T-helper 9 cell (primary cell): ENCODE data around the gene PARVB.
"Not testable (repeated sequence)": the region's sequence is repeated elsewhere in the genome, so short reads cannot be mapped to it uniquely, and the experiment has no call there.

ENCODE experiments used
- DNase-seq: peaks from one replicate; pipeline ENCODE4 v3.0.0-alpha.2; 2020

The PARVB gene

DNA sequence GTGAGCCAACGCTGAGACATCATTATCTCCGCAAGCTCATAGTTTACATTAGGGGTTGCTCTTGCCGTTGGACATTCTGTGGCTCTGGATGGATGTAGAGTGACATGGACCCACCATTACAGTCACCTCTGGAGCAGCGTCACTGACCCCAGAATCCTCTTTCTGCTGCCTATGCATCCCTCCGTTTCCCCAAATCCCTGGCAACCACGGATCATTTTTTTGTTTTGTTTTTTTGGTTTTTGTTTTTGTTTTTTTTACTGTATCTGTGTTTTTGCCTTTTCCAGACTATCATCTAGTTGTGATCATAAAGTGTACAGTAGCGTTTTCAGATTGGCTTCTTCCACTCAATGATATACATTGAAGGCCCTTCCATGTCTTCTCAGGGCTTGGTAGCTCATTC, 4.0 kb downstream of the PARVB start:
- DNase-seq = no peak

DNA sequence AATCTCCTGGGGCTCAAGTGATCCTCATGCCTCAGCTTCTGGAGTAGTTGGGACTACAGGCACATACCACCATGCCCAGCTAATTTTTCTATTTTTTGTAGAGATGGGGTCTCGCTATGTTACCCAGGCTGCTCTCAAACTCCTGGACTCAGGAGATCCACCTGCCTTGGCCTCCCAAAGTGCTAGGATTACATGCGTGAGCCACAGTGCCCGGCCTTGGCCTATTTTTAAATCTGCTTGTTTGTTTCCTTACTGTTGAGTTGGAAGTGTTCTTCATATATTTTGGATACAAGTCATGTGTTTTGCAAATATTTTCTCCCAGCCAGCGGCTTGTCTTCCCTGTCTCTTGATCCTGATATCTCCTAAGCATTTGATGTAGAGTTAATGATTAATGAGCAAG, 5.0 kb downstream of the PARVB start:
- no peak for DNase-seq

DNA sequence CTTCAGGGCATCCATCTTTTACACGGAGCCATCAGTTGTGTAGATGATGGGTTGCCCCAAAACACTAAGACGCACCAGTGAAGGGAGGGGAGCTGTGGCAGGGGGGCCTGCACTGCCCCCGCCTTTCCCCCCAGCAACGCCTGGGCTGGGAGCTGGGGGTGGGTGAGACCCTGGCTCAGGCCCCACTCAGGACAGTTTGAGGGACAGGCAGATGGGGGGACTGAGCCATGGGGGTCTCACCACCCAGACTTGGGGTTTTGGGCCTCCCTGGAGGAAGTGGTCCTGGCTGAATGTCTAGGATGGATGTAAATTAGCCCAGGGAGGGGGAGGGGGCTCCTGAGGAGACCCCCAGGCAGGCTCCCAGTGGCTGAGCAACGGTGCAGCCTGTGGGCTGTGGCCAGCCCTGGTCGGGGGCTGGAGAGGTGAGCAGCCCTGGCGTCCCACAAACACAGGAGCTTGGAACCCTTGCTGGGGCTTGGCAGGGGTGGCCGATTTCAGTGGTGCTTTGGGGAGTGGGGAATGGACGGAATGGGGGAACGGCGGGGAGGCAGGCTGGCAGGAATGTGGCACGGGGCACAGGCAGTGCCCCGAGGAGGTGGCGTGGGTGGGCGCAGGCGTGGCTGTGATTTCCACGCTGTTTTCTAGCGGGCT, 6.1 kb downstream of the PARVB start:
- no peak for DNase-seq

DNA sequence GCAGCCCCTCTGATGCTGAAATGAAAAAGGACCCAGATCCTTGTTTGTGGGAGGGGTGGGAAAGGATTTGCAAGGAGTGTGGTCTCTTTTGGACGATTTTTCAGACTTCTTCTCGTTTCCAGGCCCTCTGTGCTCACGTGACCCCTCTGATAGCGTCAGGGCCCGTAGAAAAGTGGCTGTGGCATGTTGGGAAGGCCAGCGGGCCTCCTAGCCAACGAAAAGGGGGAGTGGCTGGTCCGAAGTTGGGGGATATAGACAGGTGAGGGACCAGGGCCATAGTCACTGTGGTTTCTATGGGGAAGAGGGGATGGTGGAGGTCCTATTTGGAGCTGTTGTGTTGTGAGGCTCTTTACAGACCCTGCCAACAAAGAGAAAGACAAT, 6.6 kb downstream of the PARVB start:
- DNase-seq = no peak

DNA sequence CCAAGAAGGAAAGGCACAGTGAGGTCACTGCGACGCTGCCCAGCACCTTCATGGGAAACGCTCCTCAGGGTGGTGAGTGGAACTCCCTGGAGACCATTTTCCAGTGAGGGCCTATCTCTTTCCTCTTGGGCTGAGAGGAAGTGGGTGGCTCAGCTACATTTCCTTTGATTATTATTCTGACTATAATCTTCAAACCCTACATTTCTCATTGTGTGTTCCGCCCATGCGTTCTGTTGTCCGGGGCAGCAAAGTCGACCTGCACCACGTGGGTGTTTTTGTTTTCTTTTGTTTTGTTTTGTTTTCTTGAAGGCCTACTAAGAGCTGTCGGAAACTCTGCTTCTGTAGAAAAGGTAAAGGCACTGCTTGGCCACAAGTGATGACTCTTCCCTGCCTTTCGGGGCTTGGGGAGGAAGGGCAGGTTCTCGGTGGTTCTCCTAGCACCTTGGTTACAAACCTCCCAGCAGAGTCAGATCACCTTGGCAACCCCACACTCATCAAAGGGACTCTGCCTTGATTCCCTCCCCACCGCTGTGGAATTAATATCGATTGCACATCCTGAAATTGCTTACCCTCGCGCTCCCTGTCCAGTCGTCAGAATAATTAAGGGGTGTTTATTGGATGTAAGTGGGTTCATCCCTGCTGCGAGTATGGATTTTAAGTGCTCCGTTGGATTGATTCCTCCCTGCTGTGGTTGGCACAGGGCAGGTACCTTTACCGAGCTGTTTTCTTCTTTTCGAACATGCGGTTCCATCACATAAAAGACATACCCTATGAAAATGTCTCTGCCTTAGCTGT, 7.3 kb downstream of the PARVB start:
- DNase-seq = no peak

DNA sequence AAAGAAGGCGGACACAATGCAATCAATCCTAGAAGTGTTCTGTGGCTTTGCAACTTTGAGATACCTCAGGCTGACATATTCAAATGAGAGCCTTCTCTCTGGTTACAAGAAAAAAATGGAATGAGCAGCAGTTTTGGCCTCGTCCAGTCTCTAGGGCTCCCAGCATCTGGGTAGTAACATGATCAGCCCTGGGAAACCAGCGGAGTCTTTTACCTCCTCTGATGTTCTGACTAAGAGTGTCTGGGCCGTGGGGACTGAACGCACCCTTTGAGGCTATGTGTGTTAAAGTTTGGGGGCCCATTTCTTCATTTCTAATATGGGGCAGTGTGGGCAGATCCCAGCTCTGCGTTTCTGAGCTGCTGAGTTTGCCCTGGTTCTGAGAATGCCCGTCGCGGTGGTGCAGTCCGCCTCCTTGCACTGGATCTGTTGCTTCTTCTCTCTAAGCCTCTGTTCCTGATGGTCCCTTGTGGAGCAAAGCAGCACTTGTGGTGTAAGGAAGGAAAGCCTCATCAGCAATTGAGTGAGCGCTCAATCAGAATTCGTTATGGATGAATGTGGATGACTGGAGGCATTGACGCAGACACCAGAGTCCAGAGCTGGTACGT, 8.1 kb downstream of the PARVB start:
- no peak for DNase-seq

DNA sequence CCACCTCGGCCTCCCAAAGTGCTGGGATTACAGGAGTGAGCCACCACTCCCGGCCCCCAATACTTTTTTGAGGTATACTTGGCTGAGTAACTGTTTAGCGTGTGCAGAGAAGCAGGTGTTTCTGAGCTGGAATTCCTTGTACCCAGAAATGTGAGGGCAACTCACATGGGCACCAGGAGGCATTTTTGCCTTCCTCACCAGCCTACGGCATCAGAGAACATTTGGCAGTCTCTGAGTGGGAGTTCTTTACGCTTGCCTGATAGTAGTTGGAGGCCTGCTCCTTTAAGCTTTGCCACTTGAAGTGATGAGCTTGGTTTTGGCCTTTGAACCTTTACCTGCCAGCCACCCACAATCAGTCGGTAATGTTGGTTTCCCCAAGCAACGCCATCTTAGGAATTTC, 9.2 kb downstream of the PARVB start:
- no peak for DNase-seq

DNA sequence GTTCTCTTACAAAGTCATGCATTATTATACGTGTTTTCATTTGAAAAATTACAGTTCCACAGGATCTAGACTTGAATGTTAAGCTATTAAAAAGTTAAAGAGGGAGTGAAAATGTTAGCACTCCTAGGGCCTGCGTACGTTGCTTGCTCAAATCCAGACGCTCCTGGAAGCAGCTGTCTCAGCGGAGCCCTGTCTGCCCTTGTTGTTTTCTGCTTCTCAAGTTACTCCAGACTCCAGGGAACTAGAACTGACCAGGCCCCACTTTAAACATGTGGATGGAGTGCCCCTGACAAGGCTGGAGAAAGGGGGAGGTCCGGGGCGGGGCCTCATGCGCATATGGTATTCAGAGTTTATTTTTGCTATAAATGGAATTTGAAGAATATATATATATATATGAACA, 9.6 kb downstream of the PARVB start:
- DNase-seq = no peak

DNA sequence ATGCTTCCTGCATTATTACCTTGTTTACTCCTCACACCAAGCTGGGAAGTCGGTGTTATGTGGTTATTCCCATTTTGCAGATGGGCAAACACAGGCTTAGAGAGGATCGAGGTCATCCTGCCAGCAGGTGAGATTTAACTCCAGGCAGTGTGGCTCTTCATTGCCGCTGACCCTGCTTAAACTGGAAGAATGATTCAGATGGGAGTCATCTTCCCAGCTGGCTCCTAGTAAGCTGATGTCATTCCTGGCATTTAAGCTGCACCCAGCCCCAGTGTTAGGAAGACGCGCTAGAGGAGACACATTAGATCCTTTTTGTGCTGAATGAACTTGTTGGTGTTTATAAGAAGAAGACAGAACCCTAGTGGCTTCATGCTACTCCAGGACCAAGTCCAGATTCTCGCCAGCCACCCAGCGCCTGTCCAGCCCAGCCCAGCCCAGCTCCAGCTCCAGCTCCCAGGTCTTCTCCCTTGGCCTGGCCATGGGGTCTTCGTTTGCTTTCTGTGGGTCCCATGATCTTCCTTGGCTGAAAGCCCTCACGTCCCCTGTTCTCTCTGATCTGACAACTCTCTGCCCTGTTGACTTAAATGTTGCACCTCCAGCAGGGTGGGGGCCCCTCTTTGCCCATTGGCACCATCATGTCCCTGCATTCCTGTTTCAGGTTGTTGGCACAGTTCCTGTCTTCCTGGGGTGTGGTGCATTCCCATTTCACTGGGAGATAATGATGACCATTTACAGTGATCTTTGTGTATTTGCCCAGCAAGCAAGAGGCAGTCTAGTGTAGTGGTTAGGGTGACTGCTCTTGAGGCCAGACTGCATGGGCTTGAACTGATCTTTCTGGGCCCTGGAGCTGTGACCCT, 13.6 kb downstream of the PARVB start:
- DNase-seq = no peak

DNA sequence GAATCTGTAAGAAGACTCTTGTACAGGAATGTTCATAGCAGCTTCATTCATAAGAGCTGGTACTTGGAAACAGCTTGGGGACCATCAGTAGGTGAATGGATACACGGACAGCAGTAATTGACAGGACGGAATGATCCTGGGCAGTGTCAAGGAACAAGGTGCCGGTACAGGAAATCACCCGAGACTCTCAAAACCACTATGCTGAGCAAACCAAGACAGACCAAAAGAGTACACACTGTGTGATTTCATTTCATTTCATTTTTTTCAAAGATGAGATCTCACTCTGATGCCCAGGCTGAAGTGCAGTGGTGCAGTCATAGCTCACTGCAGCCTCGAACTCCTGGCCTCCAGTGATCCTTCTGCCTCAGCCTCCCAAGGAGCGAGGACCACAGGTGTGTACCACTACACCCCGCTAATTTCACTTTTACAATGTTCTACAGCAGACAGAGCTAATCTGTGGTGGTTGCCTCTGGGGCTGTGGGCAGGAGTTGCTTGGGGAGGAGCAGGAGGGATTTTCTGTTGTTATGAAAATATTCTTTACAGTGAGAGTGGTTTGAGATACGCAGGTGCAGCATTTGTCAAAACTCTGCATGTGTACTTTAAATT, 15.6 kb downstream of the PARVB start:
- DNase-seq = no peak

DNA sequence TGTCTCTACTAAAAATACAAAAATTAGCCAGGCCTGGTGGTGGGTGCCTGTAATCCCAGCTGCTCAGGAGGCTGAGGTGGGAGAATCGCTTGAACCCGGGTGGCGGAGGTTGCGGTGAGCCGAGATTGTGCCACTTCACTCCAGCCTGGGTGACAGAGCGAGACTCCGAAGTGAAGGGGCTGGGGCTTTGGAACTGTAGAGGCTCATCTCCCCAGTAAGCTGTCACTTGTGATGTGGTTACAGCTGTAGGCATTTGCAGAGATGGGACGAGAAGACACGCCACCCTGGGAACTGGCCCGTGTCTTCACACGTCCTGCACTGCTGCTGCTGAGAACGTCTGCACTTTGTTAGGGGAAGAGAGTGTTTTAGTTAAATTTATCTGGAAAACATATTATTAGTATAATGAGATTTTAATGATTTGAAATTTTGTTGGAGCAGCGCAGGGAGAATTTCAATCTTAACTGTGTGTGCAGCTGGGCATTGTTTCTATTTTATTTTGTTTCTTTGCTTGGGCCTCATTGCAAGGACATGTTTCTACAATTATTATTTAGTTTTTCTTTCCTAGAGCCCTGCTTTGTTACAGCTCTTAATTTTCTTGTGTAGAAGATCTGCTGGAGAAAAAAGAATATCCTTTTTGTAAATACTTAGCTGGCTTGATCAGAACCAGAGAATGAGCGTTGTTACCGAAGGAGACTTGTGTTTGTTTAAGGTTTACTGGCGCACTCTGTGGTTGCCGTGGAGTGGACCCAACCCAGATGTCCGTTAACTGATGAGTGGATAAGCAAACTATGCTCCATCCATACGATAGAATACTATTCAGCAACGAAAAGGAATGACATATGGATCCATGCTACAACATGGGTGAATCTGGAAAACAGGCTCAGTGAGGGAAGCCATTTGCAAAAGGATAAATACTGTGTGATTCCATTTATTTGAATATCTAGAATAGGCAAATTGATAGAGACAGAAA, 18.4 kb downstream of the PARVB start:
- DNase-seq = no peak

DNA sequence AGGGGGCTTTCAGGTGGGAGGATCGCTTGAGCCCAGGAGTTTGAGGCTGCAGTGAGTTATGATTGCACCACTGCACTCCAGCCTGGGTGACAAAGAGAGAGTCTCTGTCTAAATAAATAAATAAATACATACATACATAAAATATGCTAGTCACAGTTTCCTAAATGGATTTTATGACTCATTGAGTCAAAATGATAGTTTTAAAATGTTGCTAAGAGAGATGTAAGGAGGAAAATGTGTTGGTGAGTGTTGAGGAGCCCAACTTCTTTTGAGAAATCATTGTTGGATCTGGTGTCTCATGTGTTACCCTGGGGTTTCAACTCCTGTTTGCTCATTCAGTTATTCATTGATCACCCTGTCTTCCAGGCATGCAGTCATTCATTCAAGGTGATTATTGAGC, 21.0 kb downstream of the PARVB start:
- no peak for DNase-seq

DNA sequence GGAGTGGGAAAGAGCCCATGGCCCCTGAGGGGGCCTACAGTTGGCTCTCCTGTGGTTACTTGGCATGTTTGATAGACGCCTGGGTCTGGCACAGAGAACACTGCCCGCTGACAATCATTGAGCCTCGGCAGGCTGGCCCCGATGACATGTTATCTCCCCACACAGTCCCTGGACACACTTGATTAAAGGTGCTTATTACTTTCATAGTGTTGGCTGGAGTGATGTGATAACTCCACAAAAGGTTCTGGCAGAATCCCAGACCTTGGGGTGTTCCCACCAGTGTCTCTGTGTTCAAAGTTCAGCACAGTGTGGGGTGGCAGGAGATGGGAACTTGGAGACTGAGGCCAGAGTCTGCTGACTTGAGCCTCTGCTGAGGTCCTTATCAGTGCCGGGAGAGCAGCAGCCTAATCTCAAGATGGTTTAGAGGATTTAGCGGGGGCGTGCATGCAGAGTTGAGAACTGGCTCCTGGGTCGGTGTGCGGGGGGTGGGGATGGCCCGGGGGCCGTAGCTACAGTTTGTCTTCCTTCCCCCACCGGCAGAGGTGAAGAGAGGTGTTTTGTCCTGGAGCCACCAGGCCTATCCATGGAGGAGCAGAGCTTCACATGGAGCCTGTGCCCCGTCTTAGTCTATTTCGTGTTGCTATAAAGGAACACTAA, 22.5 kb downstream of the PARVB start:
- DNase-seq = no peak

DNA sequence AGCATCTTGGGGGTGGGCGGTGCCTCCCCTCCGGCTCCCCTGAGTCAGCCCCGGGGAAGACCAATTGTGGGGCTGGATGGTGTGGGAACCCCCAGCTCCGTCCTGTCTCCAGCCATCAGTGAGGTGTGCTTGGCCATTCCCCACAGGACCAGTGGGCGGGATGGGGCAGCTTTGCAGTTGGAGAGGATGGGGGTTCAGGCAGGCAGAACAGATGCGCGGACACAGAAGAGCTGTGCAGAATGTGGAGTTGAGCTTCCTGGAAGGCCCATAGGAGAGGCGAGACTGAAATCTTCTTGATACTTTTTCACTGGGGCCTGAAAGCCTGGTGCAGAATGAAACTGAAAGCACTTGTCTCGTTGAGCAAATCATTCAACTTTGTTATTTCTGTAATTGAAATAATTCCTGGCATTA, 23.8 kb downstream of the PARVB start:
- no peak for DNase-seq

DNA sequence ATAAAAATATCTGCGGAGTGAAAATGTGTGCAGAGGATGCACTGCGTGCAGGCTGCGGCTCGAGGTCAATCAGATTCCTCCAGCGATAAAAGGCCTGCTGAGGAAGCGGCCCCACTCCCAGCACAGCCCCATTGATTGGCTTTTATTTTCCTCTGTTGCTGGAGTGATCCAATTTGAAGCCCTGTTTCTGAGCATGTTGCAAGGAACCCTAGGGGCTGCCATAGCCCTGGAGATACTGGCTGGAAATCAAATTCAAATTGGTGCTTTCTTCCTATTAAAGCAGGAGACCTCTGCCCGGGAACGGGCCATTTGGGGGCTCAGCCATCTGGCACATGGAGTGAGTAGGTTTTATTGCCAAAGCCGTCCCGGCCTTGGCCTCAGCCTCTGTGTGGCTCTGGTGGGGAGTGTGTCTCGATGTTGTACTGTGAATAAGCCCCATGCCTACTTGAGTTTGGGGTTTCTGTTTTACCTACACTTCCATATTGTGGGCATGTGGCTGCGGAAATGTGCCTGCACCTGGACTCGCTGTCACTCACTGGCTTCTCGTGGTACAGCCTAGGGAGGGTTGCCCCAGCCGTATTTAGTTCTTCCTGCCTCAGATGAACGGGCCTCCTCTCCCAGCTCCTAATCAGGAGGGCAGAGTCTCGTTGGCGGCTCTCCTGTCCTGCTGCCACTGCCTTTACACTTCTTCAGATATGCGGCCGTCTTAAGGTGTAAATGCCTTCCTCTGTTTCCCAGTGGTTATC, 25.6 kb downstream of the PARVB start:
- no peak for DNase-seq

DNA sequence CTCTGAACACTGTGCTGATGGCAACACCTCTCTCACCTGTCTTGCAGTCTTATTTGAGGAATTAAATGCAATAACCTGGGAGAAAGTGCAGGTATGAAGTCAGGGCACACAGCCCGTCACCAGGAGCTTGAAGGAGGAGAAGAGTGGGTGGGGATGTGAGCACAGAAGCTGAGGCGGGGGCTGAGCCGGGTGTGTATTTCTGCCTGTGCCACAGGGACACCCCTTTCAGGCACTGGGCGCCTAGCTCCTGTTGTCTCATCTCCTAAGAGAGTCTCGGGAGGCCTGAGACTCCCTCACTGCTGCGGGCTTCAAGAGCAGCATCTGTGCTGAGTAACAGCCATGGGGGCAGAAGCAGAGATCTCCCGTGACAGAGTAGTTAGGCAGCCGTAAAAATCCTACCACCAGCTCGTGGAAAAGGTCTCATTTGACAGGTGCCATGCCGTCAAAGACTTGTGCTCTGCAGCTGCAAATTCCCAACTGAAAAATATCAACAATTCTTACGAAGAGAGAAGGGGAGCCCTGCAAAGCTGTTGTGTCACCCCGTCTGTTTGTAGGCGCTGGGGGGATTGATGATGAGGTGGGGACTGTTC, 26.8 kb downstream of the PARVB start:
- DNase-seq = no peak

DNA sequence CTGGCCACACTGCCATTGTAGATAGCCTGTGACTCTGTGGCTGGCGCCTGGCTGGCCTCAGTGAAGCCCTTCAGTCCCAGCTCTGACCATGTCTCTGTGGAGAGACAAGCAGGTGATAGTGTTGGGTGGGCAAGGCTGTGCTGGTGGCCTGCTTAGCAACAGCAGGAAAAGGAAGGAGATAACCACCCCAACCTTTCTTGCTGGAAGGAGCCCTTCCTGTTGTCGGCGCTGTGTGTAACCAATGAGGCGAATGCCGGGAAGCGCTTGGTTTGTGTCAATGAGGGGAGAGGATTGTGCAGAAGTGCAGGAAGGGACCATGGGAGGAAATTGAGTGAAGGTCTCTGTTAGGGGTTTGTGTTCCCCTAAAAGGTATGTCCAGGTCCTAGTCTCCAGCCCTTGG, 27.3 kb downstream of the PARVB start:
- no peak for DNase-seq

DNA sequence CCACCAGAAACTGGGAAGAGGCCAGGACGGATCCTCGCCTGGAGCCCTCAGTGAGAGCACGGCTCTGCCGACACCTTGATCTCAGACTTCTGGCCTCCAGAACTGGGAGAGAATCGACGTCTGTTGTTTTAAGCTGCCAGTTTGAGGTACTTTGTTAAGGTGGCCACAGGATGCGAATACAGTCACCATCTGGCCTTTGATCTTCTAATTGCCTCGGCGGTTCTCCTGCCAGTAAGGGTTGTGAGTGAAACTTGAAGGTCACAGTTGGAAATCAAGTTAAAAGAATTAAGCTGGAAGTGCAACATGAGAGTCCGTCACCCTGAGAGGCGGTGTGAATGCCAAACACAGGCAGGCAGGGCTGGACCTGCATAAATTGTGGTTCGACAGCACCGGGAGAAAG, 27.9 kb downstream of the PARVB start:
- DNase-seq = no peak

DNA sequence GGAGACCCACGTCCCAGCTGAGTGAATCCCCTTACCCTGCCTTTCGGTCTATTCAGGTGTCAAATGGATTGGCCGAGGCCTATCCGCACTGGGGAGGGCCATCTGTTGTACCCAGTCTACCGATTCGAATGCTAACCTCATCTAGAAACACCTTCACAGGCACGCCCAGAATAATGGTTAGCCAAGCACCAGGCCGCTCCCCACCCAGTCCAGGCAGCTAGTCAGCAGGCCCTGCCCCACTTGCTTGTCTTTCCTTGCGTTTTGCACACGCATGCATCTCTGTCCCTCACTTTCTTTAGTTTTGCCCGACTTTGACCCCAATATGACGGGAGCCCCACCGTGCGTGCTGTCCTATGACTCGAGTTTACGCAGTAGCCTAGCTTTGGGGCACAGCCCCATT, 31.7 kb downstream of the PARVB start:
- DNase-seq = no peak

DNA sequence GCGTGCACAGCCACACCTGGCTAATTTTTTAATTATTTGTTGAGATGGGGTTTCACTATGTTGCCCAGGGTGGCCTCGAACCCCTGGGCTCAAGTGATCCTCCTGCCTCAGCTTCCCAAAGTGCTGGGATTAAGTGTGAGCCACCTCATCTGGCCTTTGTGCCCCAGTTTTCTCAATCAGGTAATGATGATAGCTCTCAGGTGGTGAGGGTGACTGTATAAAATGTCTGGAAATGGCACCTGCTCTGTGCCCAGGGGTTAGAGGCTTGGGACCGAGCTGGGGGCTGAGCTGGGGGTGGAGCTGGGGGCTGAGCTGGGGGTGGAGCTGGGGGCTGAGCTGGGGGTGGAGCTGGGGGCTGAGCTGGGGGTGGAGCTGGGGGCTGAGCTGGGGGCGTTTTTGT, 32.5 kb downstream of the PARVB start:
- DNase-seq = not testable (repeated sequence)
